Fibroblast of gingiva (primary cell): ENCODE measurements around the gene GALNT10.

ENCODE experiments used
- DNase-seq: peaks from one replicate; pipeline ENCODE4 v3.0.0-alpha.2; 2011; ENCODE audit warnings: low read depth

The GALNT10 gene

GRCh38 chr5:154203798-154204578 lies 13.5 kb downstream of the GALNT10 start:
- no peak for DNase-seq

DNA sequence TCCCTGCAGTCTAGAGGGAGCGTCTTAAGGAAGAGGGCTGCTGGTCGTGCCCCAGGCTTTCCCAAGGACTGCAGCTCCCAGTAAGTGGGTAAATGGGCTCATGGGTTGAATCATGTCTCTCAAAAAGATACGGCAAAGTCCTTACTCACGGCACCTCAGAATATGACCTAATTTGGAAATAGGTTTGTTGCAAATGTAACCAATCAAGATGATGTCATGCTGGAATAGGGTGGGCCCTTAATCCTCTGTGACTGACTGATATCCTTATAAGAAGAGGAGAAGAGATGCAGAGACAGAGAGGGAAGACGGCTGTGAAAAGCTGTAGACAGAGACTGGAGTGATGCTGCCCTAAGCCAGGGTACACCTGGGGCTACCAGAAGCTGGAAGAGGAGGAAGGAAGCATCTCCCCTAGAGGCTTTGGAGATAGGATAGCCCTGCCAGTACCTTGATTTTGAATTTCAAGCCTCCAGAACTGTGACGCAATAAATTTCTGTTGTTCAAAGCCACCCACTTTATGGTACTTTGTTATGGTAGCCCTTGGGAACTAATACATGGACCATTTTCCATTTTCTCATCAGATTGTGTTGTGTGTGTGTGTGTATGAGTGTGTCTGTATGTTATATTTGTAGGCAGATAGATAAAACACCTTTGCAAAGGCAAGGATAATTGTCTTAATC lies 15.0 kb downstream of the GALNT10 start:
- DNase-seq, result no peak

DNA sequence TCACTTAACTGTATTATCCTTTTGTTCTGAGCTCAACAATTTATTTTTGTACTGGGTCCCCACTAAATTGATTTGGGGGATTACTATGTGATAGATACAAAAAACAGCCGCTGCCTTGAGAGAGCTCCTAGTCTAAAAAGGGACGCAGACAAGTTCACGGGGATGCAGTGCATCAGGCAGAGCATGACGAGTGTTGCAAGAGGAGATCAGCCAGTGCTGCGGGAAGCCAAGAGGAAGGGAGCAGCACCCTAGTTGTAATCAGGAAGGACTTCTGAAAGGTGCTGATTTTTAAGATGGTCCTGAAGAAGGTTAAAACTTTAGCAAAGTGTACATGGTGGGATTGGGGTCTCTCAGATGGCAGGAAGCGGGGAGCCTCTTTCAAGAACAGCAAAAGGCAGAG lies 15.8 kb downstream of the GALNT10 start:
- no peak for DNase-seq

GRCh38 chr5:154207204-154207603 lies 16.7 kb downstream of the GALNT10 start:
- DNase-seq, result no peak

- DNase-seq, result no peak
Measured at GRCh38 chr5:154209591-154210081, 19.1 kb downstream of the GALNT10 start.

DNA sequence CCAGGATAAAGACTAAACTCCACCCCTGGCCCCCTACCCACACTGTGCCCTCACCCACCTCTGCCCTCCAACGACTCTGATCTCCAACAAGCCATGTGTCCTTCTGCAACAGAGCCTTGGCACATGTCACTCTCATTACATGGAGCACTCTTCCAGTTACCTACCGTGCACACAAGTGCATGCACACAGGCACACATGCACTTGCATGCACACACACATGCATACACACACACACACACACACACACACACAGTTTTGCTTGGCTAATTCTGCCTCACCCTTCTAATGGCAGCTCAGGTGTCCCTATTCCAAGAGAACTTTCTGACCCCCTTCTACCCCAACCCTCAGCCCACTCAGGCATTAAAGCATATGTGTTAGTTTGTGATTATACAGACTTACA lies 19.6 kb downstream of the GALNT10 start:
- DNase-seq, result no peak

DNA sequence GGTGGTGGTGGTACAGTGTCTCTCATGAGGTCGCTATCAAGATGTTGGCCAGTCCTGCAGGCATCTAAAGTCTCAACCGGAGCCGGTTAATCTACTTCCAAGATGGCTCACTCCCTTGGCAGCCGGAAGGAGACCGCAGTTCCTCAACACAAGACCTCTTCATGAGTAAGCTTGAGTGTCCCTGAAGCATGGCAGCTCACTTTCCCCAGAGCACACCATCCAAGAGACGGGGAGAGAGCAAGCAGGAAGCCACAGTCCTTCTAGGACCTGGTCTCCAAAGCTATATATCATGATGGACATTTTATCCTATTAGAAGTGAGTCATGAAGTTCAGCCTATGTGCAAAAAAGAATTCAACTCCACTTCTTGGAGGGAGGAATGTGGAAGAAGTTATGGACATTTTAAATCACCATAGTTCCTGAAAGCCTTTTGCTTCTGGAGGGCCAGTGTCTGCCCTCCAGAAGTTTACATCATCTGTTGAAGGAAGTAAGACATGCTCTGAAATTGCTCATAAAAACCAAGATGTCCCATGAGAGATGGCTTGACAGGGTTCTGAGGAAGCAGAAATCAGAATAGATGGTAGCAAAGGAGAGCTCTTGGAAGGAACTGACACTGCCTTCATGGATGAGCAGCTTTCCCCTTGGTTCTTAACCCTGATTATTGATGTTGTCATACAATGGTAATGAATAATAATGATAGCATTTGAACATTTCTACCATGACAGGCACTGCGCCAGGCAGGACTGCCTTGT lies 21.3 kb downstream of the GALNT10 start:
- DNase-seq, result no peak

GRCh38 chr5:154213592-154213991 lies 23.1 kb downstream of the GALNT10 start:
- no peak for DNase-seq

- peak; percentile 48 for DNase-seq
Measured at GRCh38 chr5:154214371-154215106, 24.0 kb downstream of the GALNT10 start.

DNA sequence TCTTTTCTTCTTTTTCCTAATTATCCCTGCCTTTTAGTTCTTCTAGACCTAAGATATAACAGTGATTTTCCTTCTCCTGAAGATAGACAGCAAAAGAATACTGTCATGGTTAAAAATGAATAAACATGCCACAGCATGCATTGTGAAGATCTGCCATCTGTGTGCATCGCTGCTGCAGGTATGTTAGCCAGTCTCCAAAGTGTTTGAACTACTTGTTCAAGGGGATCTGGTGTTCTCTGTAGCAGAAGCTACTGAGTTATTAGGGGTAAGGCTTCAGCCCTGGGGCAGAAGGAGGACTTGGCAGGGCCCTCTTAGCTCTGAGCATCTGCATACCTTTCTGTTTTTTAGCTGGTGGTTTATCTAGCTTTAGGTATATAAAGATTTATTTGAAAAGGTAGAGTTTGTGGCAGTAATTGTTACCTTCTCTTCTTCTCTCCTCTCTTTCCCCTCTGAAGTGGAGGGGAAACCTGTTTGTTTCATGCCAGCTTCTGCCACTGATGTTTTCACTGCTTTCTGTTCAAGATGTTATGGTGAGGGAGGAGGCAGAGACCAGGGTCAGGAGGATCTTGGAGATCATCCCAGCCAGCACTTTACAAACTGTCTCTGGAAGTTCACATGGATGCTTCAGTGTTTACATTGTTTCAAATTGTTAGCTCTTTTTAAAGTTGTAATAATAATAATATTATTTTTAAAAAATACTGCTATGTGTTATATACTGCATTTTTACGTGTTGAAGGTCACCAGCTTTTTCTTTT lies 25.2 kb downstream of the GALNT10 start:
- no peak for DNase-seq

GRCh38 chr5:154217462-154217861 lies 26.9 kb downstream of the GALNT10 start:
- no peak for DNase-seq

DNA sequence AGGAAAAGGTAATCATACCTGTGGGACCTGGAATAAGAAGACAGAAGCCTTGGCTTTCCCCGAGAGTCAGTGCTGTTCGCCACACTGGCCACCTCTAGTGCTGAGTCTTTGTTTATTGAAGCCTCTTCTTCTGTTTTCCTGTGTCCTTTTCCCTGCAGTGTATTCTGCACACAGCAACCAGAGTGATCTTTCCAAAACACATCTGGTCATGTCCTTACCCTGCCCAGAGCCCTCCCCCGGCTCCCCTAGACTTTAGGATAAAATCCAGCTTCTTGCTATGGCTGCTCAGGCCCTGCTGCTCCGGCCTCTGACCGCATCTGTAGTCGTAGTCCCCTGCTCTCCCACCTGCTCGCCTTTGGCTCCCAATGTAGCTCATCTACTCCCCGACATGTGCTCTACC lies 28.3 kb downstream of the GALNT10 start:
- no peak for DNase-seq

DNA sequence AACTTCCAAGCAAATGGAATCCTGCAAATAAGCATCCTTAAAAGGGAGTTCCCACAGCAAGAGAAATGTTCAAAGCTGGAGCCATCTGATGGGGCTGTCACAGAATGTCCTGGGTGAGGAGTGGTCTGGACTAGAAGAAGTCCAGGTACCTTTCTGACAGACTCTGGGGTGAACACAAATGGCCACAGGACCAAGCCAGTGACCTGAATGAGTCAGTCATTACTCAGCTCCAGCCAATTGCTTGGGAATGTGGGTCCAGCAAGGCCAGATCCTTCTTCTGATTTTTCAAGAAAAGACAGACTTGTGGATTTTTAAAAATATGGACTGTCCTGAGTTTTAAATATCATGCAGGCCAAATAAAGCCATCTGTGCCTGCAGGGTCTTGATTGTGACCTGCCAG lies 30.1 kb downstream of the GALNT10 start:
- DNase-seq, result peak; percentile 45

DNA sequence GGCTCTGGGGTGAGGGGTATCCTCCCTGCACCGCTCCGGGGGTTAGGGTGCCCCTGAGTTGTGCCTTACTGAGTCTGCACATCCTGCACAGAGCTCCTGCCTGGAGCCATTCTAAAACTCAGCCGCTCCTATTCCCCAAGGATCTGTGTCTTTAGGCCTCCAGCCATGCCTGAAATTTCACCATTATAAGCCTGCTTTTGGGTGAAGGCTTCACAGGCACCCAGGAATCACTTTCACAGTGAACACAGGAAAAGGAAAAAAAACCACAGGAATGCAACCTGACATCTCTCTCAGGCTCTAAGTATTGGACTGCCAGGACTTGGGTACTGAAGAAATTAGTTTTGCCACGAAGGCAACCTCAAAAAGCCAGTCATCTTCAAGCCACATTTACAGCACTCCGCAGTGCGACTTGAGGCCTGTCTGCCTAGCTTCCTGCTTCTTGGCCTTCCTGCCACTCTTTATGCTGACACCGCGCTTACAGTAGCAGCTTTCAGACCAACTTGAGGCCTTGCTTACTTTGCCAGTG lies 30.9 kb downstream of the GALNT10 start:
- DNase-seq, result peak; percentile 80

- DNase-seq, result no peak
Measured at GRCh38 chr5:154222414-154222813, 31.9 kb downstream of the GALNT10 start.

DNA sequence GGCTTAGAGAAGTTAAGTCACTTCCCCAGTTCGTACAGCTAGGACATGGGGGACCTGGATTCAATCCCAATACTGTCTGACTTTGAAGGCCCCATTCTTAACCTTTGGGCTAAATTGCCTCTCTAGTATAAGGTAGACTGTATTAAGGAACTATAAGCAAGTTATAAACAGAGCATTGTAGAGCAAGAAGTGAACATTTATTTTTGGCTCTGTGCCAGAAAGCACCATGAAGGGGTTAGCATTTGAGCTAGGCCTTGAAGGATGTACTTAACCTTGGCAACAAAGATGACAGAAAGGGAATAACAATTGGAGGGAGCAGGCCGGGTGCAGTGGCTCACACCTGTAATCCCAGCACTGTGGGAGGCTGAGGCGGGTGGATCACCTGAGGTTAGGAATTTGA lies 32.8 kb downstream of the GALNT10 start:
- DNase-seq, result no peak

- no peak for DNase-seq
Measured at GRCh38 chr5:154227090-154227489, 36.6 kb downstream of the GALNT10 start.

GRCh38 chr5:154228696-154229095 lies 38.2 kb downstream of the GALNT10 start:
- DNase-seq, result no peak

GRCh38 chr5:154230526-154230925 lies 40.0 kb downstream of the GALNT10 start:
- DNase-seq, result no peak

DNA sequence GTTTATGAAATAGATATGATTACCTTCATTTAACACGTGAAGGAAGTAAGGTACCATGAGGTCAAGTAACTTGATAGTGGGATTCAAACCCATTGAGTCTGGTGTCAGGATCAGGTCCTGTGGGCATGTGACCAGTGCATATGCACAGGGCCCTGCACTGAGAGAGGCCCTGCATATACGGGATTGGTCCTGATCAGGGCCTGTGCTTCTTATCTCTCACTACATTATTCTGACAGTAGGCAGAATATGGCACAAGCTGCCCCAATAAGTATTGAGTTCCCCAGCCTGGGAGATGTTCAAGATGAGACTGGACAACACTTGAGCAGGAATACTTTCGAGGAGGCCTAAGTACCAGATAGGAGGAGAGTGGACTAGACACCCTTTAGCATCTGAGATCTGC lies 44.0 kb downstream of the GALNT10 start:
- DNase-seq, result no peak

DNA sequence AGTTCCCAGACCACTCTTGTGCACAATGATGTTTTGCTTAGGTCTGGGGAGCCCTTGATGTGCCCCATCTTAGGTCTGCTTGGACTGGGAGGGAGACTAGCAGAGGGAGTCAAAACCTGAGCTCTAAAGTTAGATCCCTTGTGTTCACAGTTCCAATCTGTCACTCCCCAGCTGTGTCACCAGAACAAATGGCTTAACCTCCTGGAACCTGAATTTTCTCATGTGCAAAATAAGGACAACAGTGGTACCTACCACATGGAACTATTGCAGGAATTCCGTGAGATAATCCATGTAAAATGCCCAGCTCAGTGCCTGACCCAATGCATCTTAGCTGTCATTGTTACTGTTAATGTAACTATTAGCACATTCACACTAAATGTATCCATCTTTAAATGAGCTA lies 45.5 kb downstream of the GALNT10 start:
- no peak for DNase-seq
